Adipose tissue (tissue), 3 donors: ENCODE measurements around the gene F10. TPM values are rescaled to one million over a fixed set of nuclear protein-coding genes. Genes with fewer than 3 reads are reported as not detected.
"Not testable (repeated sequence)": the region's sequence is repeated elsewhere in the genome, so short reads cannot be mapped to it uniquely, and the experiment has no call there.

Experiments used
- H3K27ac ChIP-seq: one replicate; pipeline ENCODE4 v1.5.1; 2013; ENCODE audit warnings: low read depth, low read length
- WGBS, 3 donors: extraction: QIAGEN DNeasy Blood & Tissue Kit; methylation state at CpG; one replicate each; pipeline ENCODE4 v1.1.7; 2013; 5-methylcytosine and 5-hydroxymethylcytosine counted together
- polyA plus RNA-seq, 3 donors: library from polyadenylated mRNA; stranded (reverse); fragments of 200-250 nt; gene quantifications; one replicate each; pipeline ENCODE4 v1.2.3, GENCODE V29; 2013
- donor health status: healthy with polysubstance abuse.
- donor health status: Bipolar disorder and iron deficiency.
- donor health status: healthy.

Gene F10
- polyA plus RNA-seq, 3 donors = 3.8 to 19.5 (median 8.3) TPM

- WGBS, 3 donors = 83 to 92% (median 88%) methylated on average over 1 of the region's 1 CpG
- not testable (repeated sequence) for H3K27ac ChIP-seq
Measured at GRCh38 chr13:113112475-113112874, 10.1 kb upstream of the F10 start.

GRCh38 chr13:113112893-113113845 lies 9.4 kb upstream of the F10 start:
- H3K27ac ChIP-seq = no peak overlapping the region
- WGBS, 3 donors = 51 to 63% (median 52%) methylated on average over 9 of the region's 9 CpGs

- 89 to 94% (median 90%) methylated on average over 8 of the region's 8 CpGs for WGBS, 3 donors
Measured at GRCh38 chr13:113113846-113114271, 8.7 kb upstream of the F10 start.

GRCh38 chr13:113114511-113115362 lies 7.9 kb upstream of the F10 start:
- H3K27ac ChIP-seq = no peak overlapping the region
- 88 to 90% (median 88%) methylated on average over 17 of the region's 17 CpGs for WGBS, 3 donors

More at GRCh38 chr13:113113846-113114271, 8.7 kb upstream of the F10 start:
- H3K27ac ChIP-seq = no peak overlapping the region

GRCh38 chr13:113115363-113116205 lies 7.0 kb upstream of the F10 start:
- WGBS, 3 donors = 80 to 84% (median 81%) methylated on average over 21 of the region's 21 CpGs
- H3K27ac ChIP-seq = no peak overlapping the region

- H3K27ac ChIP-seq = no peak overlapping the region
- 84 to 87% (median 85%) methylated on average over 10 of the region's 10 CpGs for WGBS, 3 donors
Measured at GRCh38 chr13:113116206-113116800, 6.3 kb upstream of the F10 start.

- no peak overlapping the region for H3K27ac ChIP-seq
- WGBS, 3 donors = 88 to 92% (median 90%) methylated on average over 10 of the region's 10 CpGs
Measured at GRCh38 chr13:113116871-113117271, 5.7 kb upstream of the F10 start.

- WGBS, 3 donors = 91 to 92% (median 92%) methylated on average over 25 to 26 of the region's 26 CpGs
- H3K27ac ChIP-seq = no peak overlapping the region
Measured at GRCh38 chr13:113117335-113117872, 5.2 kb upstream of the F10 start.

GRCh38 chr13:113117911-113118260 lies 4.7 kb upstream of the F10 start:
- WGBS, 3 donors = 80 to 86% (median 83%) methylated on average over 9 of the region's 9 CpGs
- H3K27ac ChIP-seq = no peak overlapping the region

- 85 to 90% (median 88%) methylated on average over 40 to 42 of the region's 42 CpGs for WGBS, 3 donors
- H3K27ac ChIP-seq = no peak overlapping the region
Measured at GRCh38 chr13:113118261-113119021, 4.2 kb upstream of the F10 start.

- WGBS, 3 donors = 84 to 89% (median 86%) methylated on average over 16 of the region's 16 CpGs
- H3K27ac ChIP-seq = no peak overlapping the region
Measured at GRCh38 chr13:113119166-113119821, 3.3 kb upstream of the F10 start.

GRCh38 chr13:113119822-113120189 lies 2.8 kb upstream of the F10 start:
- WGBS, 3 donors = 85 to 92% (median 88%) methylated on average over 7 of the region's 7 CpGs
- no peak overlapping the region for H3K27ac ChIP-seq

- 84 to 86% (median 85%) methylated on average over 19 of the region's 19 CpGs for WGBS, 3 donors
- no peak overlapping the region for H3K27ac ChIP-seq
Measured at GRCh38 chr13:113120300-113121182, 2.1 kb upstream of the F10 start.

- H3K27ac ChIP-seq = no peak overlapping the region
- WGBS, 3 donors = 93% methylated on average over 24 of the region's 24 CpGs
Measured at GRCh38 chr13:113121183-113121927, 1.2 kb upstream of the F10 start.

GRCh38 chr13:113121928-113122471 lies 599 bp upstream of the F10 start:
- no peak overlapping the region for H3K27ac ChIP-seq
- 63 to 68% (median 66%) methylated on average over 16 of the region's 16 CpGs for WGBS, 3 donors
